GM12872 (cell line): ENCODE results near the gene CCDC126.

Experiments used
- CTCF ChIP-seq: IDR thresholded peaks from 3 replicates; pipeline ENCODE4 v1.5.1; 2011; ENCODE audit warnings: low read depth, mild to moderate bottlenecking, low read length, moderate library complexity; ENCODE audit not compliant: insufficient read depth

Gene CCDC126

GRCh38 chr7:23594879-23595604 lies 2.1 kb upstream of the CCDC126 start:
- TF ChIP-seq CTCF, result no peak

- no peak for TF ChIP-seq CTCF
Observed at GRCh38 chr7:23598296-23598695, 1.1 kb downstream of the CCDC126 start.

GRCh38 chr7:23600236-23600635 lies 3.1 kb downstream of the CCDC126 start:
- TF ChIP-seq CTCF, result no peak

- TF ChIP-seq CTCF, result no peak
Observed at GRCh38 chr7:23603632-23604295, 6.6 kb downstream of the CCDC126 start.

- TF ChIP-seq CTCF, result no peak
Observed at GRCh38 chr7:23604296-23604640, 7.1 kb downstream of the CCDC126 start.

- no peak for TF ChIP-seq CTCF
Observed at GRCh38 chr7:23607130-23607529, 9.9 kb downstream of the CCDC126 start.

GRCh38 chr7:23607866-23608265 lies 10.7 kb downstream of the CCDC126 start:
- no peak for TF ChIP-seq CTCF
